ENCODE results near the gene IL17RB.

IL17RB gene

DNA sequence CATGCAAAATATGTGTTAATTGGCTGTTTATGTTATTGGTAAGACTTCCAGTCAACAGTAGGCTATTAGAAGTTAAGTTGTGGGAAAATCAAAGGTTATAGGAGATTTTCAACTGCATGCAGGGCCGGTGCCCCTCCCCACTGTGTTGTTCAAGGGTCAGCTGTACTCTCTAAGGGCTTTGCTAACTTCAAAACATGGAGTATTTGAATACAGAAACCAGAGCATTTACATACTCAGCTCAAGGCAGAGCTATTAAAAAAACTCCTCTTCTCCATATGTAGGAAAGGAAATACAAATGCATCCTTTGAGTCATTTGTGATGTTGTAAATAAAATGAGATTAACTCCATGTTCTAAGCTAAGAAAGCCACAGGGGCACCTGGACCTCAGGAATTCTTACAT is 16.8 kb downstream of the IL17RB start:
- no peak for DNase-seq

DNA sequence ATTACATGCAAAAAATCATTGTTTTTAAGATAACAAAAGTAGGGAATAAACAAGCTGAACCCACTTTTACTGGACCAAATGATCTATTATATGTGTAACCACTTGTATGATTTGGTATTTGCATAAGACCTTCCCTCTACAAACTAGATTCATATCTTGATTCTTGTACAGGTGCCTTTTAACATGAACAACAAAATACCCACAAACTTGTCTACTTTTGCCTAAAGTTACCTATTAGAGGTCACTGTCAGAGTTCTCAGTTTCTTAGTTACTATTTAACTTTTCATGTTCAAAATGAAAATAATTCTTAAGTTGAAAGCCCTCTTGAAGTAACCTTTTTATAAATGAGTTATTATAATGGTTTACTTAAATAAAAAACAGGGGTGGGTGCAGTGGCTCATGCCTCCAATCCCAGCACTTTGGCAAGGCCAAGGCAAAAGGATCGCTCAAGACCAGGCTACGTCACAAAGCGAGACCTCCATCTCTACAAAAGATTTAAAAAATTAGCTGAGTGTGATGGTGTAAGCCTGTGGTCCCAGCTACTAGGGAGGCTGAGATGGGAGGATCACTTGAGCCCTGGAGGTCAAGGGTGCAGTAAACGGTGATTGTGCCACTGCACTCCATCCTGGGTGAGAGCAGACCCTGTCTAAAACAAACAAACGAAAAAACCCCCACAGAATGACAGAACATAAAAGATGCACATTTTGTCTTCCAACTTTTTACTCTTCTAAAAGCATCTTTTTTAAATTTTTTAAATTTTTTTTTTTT is 19.5 kb downstream of the IL17RB start:
- DNase-seq = no peak

DNA sequence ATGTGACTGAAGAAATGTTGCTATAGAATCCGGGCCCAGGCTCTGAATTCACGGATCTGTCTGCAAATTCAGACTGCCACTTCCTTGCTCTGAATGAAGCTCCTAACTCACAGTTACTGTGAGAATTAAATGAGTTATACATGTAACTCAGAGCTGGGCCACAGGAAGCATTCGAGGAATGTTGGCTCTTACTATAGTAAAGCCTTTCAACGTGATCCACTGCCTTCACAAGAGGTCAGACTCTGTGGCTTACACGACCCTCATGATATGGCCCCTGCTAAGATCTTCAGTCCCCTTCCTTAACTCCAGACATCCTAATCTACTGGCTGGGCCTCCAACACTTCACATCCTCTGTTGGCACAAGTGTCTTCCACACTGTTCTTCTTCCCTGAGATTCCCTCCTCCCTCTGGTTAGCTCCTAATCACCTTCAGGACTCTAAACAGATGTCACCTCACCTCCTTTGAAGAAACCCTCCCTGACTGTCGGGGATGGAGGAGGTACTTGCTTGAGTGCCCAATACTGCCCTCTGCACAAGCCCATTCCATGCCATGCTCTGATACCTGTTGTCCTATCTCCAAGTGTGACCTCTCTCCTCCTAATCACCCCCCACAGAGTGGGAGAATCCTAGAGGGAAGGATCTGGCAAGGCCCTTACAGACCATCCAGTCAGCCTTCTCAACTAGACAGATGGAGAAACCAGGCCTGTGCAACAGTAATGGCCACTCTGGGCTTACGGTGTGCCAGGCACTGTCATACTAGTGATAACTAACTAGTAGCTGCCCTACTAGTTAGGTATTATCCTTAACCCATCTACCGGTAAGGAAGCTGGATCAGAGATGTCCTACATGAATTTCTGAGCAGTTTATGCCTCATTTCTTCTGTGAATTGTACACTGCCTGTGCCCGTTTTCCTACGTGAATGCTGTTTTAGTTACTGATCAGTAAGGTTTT is 34.3 kb downstream of the IL17RB start:
- DNase-seq = no peak

DNA sequence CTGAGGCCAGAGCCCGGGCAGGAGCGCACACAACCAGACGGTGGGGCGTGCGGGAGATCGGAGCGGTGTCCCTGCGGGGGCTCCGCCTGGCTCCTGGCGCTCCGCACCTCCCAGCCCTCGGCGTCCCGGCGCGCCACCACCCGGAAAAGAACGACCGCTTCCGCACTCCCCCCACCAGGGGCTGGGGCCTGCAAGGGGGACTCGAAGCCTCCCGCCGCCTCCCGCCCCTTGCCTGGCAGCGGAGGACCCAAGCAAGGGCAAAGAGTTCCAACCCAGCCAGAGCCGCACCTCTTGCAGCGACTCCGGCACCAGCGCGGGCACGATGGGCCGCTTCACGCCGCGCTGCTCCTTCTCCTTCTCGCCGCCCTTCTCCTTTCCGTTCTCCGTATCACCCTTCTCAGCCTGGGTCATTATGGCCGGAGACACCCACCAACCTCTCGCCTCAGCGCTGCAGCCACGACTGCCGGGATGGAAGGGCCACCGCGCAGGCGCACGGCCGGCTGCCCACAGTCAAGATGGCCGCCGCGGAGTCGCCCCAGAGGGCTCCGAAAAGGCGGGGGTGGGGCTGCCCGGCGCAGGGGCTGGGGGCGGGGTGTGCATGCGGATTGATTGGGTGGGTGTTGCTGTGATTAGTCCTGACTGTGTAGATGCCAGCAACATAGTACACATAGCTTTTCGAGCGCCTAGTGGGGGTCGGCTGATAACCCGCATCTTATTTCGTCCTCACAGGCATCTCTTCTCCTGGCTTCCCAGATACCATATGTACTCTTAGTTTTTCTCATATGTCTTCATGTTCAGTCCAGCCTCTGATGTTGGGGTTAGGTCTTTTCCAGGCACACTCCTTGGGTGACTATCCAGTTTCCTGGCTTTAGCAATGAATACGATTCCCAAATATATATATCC is 35.6 kb downstream of the IL17RB start, which contains the start of gene ACTR8:
ACTR8 (minus strand) TSS at position 462 of the 903 bp plus-strand sequence; CDS start at position 411, 51 bp downstream.
- peak; percentile 89 for DNase-seq

DNA sequence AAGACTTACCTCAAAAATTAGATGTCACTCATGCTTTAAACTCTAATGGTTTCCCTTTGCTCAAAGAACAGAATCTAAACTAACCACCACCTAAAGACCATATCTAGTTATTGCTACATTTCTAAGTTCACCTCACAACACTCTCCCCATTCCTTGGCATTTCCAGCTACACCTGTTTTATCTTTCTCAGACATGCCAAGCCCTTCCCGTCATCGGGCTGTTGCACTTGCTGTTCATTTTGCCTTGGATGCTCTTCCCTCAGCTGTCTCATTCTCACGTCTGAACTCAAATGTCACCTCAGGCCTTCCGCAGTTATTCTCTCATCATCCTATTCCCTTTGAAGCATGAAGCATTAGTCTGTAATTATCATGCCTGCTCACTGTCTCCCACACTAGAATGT is 36.6 kb downstream of the IL17RB start:
- no peak for DNase-seq

DNA sequence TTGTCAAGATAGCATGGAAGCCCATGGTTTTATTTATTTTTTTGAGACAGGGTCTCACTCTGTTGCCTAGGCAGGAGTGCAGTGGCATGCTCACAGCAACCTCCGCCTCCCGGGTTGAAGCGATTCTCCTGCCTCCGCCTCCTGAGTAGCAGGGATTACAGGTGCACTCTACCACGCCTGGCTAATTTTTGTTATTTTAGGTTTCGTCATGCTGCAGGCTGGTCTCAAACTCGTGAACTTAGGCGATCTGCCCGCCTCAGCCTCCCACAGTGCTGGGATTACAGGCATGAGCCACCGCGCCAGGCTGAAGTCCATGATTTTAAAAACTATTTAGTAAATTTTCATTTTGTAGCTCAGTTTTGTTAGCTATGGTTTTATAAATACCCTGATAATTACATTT is 38.3 kb downstream of the IL17RB start:
- DNase-seq = no peak

DNA sequence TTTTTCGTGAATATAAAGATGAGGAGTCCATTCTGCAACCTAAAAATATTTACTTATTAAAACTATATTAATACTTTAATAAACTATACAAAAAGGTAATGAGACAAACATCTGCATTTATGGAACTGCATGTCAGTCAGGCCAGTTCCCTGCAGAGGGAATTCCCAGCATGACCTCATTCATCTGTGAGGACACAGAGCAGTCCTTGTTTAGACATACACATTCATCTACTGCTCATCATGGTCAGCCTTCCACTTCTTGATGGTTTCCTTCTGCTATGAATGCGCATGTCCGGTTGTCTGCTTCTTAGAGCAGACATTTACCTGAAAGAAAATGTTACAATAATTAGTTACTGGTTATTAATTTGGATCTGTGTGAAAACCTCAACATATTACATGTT is 38.9 kb downstream of the IL17RB start:
- peak; percentile 14 for DNase-seq

DNA sequence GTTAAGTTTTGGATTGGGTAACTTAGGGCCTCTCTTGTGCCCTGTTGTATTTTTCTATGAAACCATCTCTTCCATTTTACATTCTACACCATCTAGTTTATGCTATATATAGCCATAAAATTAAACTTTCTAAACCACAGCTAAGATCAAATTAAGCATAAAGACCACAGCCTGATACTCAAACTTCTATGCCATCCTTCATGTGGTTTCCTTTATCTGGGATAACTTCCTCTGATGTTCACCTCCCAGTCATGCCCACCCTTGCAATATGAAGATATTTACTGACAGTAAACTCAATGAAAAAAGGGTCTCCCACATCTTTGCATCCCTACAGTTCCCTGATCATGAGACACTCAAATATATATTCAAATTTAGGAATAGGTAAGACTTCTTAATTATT is 41.1 kb downstream of the IL17RB start:
- no peak for DNase-seq

DNA sequence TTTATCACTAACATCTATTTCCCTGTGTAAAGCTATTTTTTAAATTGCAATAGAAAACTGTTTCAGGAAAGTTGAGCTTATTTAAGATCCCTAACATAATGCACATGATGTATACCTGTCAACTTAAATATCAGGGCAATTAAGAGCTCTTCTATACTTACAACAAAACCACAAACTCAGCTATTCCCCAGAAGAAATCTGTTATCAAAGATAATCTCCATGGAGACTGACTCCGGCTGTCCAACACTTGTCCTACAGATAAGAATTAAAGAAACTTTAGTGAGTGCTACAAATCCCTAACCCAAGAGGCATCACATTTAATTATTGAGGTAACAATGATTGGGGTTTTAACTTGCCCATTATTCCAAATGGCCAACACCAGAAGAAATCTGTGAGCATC is 41.9 kb downstream of the IL17RB start:
- no peak for DNase-seq

DNA sequence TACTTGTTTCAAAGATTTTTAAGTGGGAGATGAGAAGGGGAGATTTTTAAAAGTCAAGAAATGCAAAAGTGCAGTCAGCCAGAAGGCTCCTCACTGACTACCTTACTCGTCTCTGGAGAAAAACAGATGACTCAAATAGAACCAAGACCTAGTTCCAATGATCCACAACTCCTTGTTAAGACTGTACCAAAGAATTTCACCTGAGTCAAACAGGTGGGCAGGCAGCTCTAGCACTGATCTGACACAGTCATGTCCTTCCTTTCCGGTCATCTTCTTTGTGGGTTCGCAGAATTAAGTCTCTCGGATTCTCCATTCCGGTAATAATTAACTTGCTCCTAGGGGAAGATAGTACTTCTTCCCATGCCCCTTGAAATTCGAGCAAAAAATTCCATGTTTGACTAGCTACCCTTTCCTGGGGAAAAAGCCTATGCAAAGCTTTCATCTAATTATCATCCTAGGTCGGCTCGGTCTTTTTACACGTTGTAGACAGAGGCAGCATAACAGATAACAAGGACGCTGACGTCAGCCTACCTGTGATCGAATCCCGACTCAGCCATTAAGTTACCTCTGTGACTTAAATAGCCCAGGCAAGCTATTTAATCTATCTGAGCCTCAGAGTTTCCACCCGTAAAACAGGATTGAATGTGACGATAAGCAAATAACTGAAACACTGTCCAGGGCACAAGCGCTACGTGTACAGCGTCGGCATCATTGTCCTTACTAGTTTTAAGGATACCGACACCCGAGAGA is 44.5 kb downstream of the IL17RB start:
- DNase-seq = no peak

DNA sequence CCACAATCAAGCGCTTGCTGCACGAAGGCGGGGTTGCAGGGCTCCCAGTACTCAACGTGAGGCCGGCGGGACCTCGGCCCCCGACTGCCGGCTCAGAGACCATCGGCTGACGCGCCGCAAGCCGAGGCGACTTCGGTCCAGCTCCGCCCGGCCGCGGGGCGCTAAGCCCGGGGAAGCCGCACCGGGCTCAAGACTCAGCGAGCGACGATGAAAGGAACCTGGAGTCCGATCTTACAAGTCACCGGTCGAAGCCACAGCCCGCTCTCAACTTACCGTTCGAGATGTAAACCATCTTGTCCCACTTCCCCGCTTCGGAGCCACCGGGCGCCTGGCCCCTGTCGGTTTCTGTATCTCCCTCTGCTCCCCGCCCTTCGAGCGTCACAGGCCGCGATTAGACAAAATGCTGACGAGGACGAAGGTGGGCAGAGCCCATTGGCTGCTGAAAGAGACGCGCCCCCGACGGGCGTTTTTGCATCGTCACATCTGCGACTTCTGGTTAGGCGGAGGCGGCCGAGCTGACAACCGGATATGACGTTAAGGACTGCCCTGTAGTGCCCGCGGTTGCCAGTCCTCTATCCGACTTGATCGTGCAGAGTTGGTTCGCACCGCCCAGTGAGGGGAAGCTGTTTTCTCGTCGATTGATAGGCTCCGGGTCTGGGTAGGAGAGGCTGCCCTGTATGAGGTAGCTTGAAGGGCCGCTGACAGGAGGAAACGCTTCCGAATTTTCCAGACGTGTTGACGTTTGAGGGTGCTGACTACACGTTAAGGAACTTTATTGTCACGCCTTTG is 45.3 kb downstream of the IL17RB start, which contains the start of gene SELENOK:
SELENOK (minus strand) TSS at position 363 of the 789 bp plus-strand sequence.
- peak; percentile 100 for DNase-seq

DNA sequence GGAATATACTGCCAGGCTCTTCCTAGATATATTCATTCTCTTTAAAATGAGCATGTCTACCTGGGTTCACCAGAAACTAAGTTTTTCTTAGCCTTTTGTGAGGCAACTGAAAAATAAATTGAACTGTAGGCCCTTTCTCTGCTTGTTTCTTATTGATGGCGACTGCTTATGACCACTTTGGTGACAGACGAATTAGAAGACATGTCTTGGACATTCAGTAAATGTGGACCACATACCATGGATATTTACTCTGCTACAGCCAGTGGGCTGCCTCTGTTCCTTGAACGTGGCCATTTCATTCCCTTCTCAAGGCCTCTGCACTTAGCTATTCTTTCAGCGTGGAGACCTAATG is 45.9 kb downstream of the IL17RB start:
- no peak for DNase-seq

DNA sequence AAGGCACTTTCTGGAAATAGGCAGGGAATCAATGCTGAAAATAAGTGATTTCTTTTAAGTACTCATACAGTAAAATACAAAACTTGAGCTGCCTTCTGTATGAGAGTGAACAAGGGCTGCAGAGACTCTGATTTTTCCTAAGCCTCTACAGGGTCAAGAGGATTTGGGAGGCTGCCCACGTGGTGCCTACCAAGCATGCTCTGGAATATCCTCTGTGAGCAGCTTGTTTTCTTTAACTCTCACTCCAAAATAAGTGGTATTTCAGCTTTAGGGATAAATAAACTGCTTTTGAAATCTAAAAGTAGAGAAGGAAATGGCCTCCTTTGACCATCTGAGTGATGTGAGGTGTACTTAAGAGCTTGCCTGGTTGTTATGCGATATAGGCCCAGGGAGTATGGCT is 53.4 kb downstream of the IL17RB start:
- no peak for DNase-seq

DNA sequence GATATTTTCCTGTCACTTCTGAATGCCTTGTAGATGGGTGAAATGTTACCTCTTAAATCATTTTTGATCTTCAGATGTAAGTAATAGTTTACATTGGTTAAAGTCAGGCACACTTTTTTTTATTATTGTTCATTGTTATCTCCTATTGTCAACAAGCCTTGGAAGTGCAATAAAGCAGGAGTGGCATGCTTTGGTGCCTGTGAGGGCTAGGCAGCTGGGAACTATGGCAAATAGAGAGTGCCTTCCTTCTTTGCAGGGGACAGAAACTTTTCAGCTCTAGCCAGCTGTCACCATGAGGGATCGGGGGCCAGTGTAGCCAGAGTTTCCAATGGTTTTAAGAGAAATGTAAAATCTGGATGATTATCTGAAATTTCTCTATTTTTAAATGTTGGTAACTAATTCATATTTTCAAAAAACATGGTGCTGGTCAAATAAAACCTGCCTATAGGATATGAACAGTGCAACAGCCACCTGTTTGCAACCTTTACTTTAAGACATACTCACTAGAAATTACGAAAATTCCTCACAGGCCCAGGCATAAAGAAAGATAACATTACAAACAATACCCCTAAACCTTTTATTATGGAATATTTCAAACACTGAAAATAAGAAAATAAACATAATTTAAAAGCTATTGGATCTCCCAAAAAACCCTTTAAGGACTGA is 54.4 kb downstream of the IL17RB start:
- no peak for DNase-seq

DNA sequence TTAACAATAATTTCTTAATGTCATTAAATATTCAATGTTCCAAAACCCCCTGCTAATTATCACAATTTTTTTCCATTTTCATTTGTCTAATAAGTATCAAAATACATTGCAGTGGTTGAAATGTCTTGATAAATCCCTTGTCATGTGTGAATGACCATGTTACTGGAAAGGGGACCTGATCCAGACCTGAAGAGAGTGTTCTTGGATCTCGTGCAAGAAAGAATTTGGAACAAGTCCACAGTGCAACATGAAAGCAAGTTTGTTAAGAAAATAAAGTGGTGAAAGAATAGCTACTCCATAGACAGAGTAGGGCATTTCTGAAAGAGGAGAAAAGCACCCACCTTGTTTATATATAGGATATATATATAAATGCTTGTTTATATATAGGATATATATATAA is 55.7 kb downstream of the IL17RB start:
- no peak for DNase-seq

DNA sequence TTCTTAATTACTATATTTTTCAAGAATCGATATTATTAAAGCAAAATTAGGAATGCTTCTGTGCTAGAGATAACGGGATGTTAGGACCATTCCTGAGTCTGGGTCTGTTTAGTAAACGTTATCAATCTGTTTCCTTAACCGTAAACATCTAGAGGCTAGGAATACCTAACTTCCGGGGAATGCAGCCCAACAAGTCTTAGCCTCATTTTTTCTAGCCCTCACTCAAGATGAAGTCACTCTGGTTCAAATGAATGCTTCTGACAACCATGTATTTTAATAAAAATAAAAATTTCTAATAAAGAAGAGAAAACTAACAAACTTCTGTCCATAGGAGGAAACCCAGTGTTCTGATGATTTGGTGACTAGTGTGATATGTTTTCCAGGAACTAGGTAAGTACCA is 56.3 kb downstream of the IL17RB start:
- DNase-seq = no peak

DNA sequence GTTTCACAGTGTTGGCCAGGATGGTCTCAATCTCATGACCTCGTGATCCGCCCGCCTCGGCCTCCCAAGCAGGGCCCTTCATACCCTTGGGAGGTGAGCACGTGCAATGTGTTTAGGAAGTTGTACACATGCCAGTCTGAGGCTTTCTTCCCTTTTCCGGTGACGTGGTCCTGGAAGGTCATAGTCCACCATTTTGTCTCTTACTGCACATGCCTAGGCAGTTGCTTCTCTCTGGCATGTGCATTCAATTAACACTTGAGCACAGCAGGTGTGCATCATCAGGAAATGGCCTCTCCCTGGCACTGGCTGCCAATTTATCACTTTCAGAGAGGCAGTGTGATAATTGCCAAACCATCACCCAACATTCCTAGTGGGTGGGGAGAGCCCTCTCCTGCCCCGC is 67.0 kb downstream of the IL17RB start:
- DNase-seq = no peak

Measured in midbrain (tissue), 1 donor.